Neuronal stem cell (in vitro differentiated cells): ENCODE data around the gene RGR.
A peak's percentile ranks its signal among the peaks of the same experiment; 100 is the strongest.

Experiments used
- DNase-seq: peaks from one replicate; pipeline ENCODE4 v3.0.0-alpha.2; 2013; ENCODE audit warnings: low spot score
- H2AFZ ChIP-seq: one replicate; pipeline ENCODE4 v1.6.1; 2013; ENCODE audit warnings: mild to moderate bottlenecking, low read length, inconsistent platforms
- H2AK5ac ChIP-seq: 2 replicates; pipeline ENCODE4 v1.6.1; 2013; ENCODE audit warnings: low read depth, mild to moderate bottlenecking, inconsistent platforms, low read length, moderate library complexity, mixed read lengths
- H2BK120ac ChIP-seq: 2 replicates; pipeline ENCODE4 v1.6.1; 2013; ENCODE audit warnings: low read depth, mild to moderate bottlenecking, inconsistent platforms, low read length, moderate library complexity, mixed read lengths
- H2BK12ac ChIP-seq: one replicate; pipeline ENCODE4 v1.6.1; 2013; ENCODE audit warnings: low read length, inconsistent platforms
- H2BK15ac ChIP-seq: 2 replicates; pipeline ENCODE4 v1.6.1; 2013; ENCODE audit warnings: mild to moderate bottlenecking, low read length, inconsistent platforms, mixed read lengths
- H2BK5ac ChIP-seq: one replicate; pipeline ENCODE4 v1.6.1; 2013; ENCODE audit warnings: inconsistent platforms, mild to moderate bottlenecking, low read length, moderate library complexity
- H3K14ac ChIP-seq: one replicate; pipeline ENCODE4 v1.6.1; 2013; ENCODE audit warnings: low read length, inconsistent platforms
- H3K18ac ChIP-seq: 2 replicates; pipeline ENCODE4 v1.6.1; 2013; ENCODE audit warnings: low read length, inconsistent platforms
- H3K23ac ChIP-seq: 2 replicates; pipeline ENCODE4 v1.6.1; 2013; ENCODE audit warnings: low read depth, mild to moderate bottlenecking, mixed read lengths, low read length, inconsistent platforms; ENCODE audit not compliant: poor library complexity
- H3K27ac ChIP-seq: replicated peaks from 3 replicates; pipeline ENCODE4 v1.5.1; 2013; ENCODE audit warnings: low read length, inconsistent platforms
- H3K27me3 ChIP-seq, 3 experiments: 2 replicates each; pipeline ENCODE4 v1.6.1; 2013; ENCODE audit warnings: low read length in 3 of 3, mild to moderate bottlenecking in 2 of 3, inconsistent platforms in 1 of 3, low read depth in 1 of 3, mixed read lengths in 1 of 3, moderate library complexity in 1 of 3; ENCODE audit not compliant: control insufficient read depth in 3 of 3, insufficient read depth in 3 of 3
- H3K36me3 ChIP-seq, 2 donors: replicated peaks in 1 of 2; 2 replicates each; pipeline ENCODE4 v1.6.1; 2013; ENCODE audit warnings: low read length in 2 of 2; ENCODE audit not compliant: control insufficient read depth in 2 of 2, insufficient read depth in 2 of 2
- H3K4ac ChIP-seq: 2 replicates; pipeline ENCODE4 v1.6.1; 2013; ENCODE audit warnings: inconsistent platforms, mild to moderate bottlenecking, low read length, moderate library complexity
- H3K4me1 ChIP-seq, 2 donors: 1 replicate in 1 of 2; 2 replicates in 1 of 2; pipeline ENCODE4 v1.6.1; 2013; ENCODE audit warnings: low read length in 2 of 2, low read depth in 1 of 2; ENCODE audit not compliant: control insufficient read depth in 2 of 2, insufficient read depth in 1 of 2
- H3K4me2 ChIP-seq: one replicate; pipeline ENCODE4 v1.6.1; 2013; ENCODE audit warnings: mild to moderate bottlenecking, low read length, inconsistent platforms; ENCODE audit not compliant: insufficient read depth, poor library complexity, severe bottlenecking
- H3K4me3 ChIP-seq, 2 donors: 2 replicates each; pipeline ENCODE4 v1.5.1; 2013; ENCODE audit warnings: low read length in 2 of 2, mild to moderate bottlenecking in 2 of 2, inconsistent platforms in 1 of 2, moderate library complexity in 1 of 2
- H3K79me1 ChIP-seq: one replicate; pipeline ENCODE4 v1.6.1; 2013; ENCODE audit warnings: low read depth, mild to moderate bottlenecking, inconsistent platforms, low read length, moderate library complexity
- H3K9ac ChIP-seq: one replicate; pipeline ENCODE4 v1.6.1; 2013; ENCODE audit warnings: mild to moderate bottlenecking, low read depth, low read length, inconsistent platforms; ENCODE audit not compliant: poor library complexity
- H3K9me3 ChIP-seq, 2 donors: replicated peaks in 1 of 2; 2 replicates each; pipeline versions ENCODE3 to v1.6.1; 2013; ENCODE audit warnings: low read length in 2 of 2, mild to moderate bottlenecking in 2 of 2, inconsistent platforms in 1 of 2, low read depth in 1 of 2, mixed read lengths in 1 of 2, moderate library complexity in 1 of 2; ENCODE audit not compliant: control insufficient read depth in 2 of 2, insufficient read depth in 1 of 2
- H4K8ac ChIP-seq: one replicate; pipeline ENCODE4 v1.6.1; 2013; ENCODE audit warnings: low read depth, mild to moderate bottlenecking, inconsistent platforms, low read length, moderate library complexity
- H4K91ac ChIP-seq: one replicate; pipeline ENCODE4 v1.6.1; 2013; ENCODE audit warnings: low read length, low read depth, mild to moderate bottlenecking, inconsistent platforms; ENCODE audit not compliant: poor library complexity
- WGBS, 2 donors: extraction: QIAGEN DNeasy Blood & Tissue Kit; methylation state at CpG; one replicate each; pipeline ENCODE4 v1.1.7; 2013; ENCODE audit warnings: missing lambda C conversion rate in 2 of 2, mixed read lengths in 1 of 2; ENCODE audit not compliant: insufficient read length in 2 of 2, insufficient replicate concordance in 1 of 2; ENCODE audit errors: extremely low coverage in 2 of 2; 5-methylcytosine and 5-hydroxymethylcytosine counted together

The RGR gene

GRCh38 chr10:84289521-84290200 is 44.8 kb downstream of the RGR start:
- Histone ChIP-seq H3K4me3 (no peak overlapping the region), H3K27ac (no peak overlapping the region), H3K4ac (no peak overlapping the region), H3K18ac (no peak overlapping the region), H2BK15ac (no peak overlapping the region), H3K36me3 (no peaks in the 10 kb centered on the region), H4K8ac (no peak overlapping the region), H3K9ac (no peak overlapping the region), H2AFZ (no peak overlapping the region), H3K14ac (no peak overlapping the region), H4K91ac (no peak overlapping the region), H3K4me2 (no peak overlapping the region), H3K4me1 (no peaks in the 10 kb centered on the region), H2BK5ac (no peak overlapping the region), H2BK120ac (no peak overlapping the region), H3K23ac (no peak overlapping the region), H2BK12ac (no peak overlapping the region), H2AK5ac (no peak overlapping the region), H3K27me3 (no peaks in the 10 kb centered on the region), H3K9me3 (no peaks in the 10 kb centered on the region), H3K79me1 (no peaks in the 10 kb centered on the region)
- no CpG with 5 or more reads among the region's 1 CpG for WGBS, 2 donors
- no peak for DNase-seq

- Histone ChIP-seq H2AFZ (no peak overlapping the region), H3K27me3 (no peaks in the 10 kb centered on the region), H2BK120ac (no peak overlapping the region), H2AK5ac (no peak overlapping the region), H4K91ac (no peak overlapping the region), H2BK15ac (no peak overlapping the region), H3K27ac (no peak overlapping the region), H3K4me2 (no peak overlapping the region), H3K9me3 (no peaks in the 10 kb centered on the region), H2BK12ac (no peak overlapping the region), H4K8ac (no peak overlapping the region), H3K79me1 (no peaks in the 10 kb centered on the region), H3K4me1 (no peaks in the 10 kb centered on the region), H3K14ac (no peak overlapping the region), H3K23ac (no peak overlapping the region), H3K18ac (no peak overlapping the region), H2BK5ac (no peak overlapping the region), H3K4me3 (no peak overlapping the region), H3K9ac (no peak overlapping the region), H3K36me3 (no peaks in the 10 kb centered on the region), H3K4ac (no peak overlapping the region)
- DNase-seq = no peak
- no CpG with 5 or more reads among the region's 3 CpGs for WGBS, 2 donors
These were observed 45.4 kb downstream of the RGR start for GRCh38 chr10:84290235-84290634.

- H3K4me1 ChIP-seq = peaks cover 0 to 2% of the 10 kb centered on the region in 2 donors
- no peak overlapping the region for H2BK5ac ChIP-seq
- no peak overlapping the region for H2AK5ac ChIP-seq
- no peaks in the 10 kb centered on the region for H3K27me3 ChIP-seq
- H4K91ac ChIP-seq = no peak overlapping the region
- H2BK120ac ChIP-seq = no peak overlapping the region
- no peak overlapping the region for H2AFZ ChIP-seq
- H3K4ac ChIP-seq = no peak overlapping the region
- H4K8ac ChIP-seq = no peak overlapping the region
- H3K4me2 ChIP-seq = no peak overlapping the region
- no CpG with 5 or more reads among the region's 1 CpG for WGBS, 2 donors
- H3K79me1 ChIP-seq = no peaks in the 10 kb centered on the region
- H3K14ac ChIP-seq = no peak overlapping the region
- no peaks in the 10 kb centered on the region for H3K36me3 ChIP-seq
- no peak overlapping the region for H3K4me3 ChIP-seq
- DNase-seq = peak; percentile 54
- H2BK15ac ChIP-seq = no peak overlapping the region
- no peak overlapping the region for H2BK12ac ChIP-seq
- H3K18ac ChIP-seq = no peak overlapping the region
- no peak overlapping the region for H3K27ac ChIP-seq
- no peak overlapping the region for H3K23ac ChIP-seq
- no peaks in the 10 kb centered on the region for H3K9me3 ChIP-seq
- no peak overlapping the region for H3K9ac ChIP-seq
These were observed 46.5 kb downstream of the RGR start for GRCh38 chr10:84291384-84291783.

GRCh38 chr10:84292502-84292901 is 47.6 kb downstream of the RGR start:
- Histone ChIP-seq H3K9me3 (no peaks in the 10 kb centered on the region), H3K27ac (no peak overlapping the region), H3K79me1 (no peaks in the 10 kb centered on the region), H3K14ac (no peak overlapping the region), H3K4me1 (peaks cover 0 to 2% of the 10 kb centered on the region in 2 donors), H2AK5ac (no peak overlapping the region), H3K27me3 (no peaks in the 10 kb centered on the region), H2BK5ac (no peak overlapping the region), H3K4ac (no peak overlapping the region), H3K9ac (no peak overlapping the region), H4K91ac (no peak overlapping the region), H2BK15ac (no peak overlapping the region), H3K4me3 (no peak overlapping the region), H3K36me3 (no peaks in the 10 kb centered on the region), H2BK120ac (no peak overlapping the region), H3K18ac (no peak overlapping the region), H2BK12ac (no peak overlapping the region), H3K23ac (no peak overlapping the region), H3K4me2 (no peak overlapping the region), H2AFZ (no peak overlapping the region), H4K8ac (no peak overlapping the region)
- no CpG with 5 or more reads among the region's 2 CpGs for WGBS, 2 donors
- no peak for DNase-seq
